B cell (primary cell): ENCODE results near the gene C14orf119. TPM values are rescaled to one million over a fixed set of nuclear protein-coding genes. Genes with fewer than 3 reads are reported as not detected.

ENCODE experiments used
- ATAC-seq: fragments of 200-7000 bp; cut with Tn5 transposase; one replicate; pipeline ENCODE4 v1.10.0; 2021; ENCODE audit warnings: low read depth, mild to moderate bottlenecking, moderate number of reproducible peaks, moderate library complexity
- CTCF ChIA-PET: fragments of 350-600 bp; sonication (Branson Sonifier 250); formaldehyde crosslinking; loops from one replicate; lab custom pipeline; 2021; ENCODE audit warnings: antibody characterized with exemption, inconsistent platforms; lab: Charles Lee
- POLR2A ChIA-PET: fragments of 350-600 bp; sonication (Branson Sonifier 250); formaldehyde crosslinking; loops from one replicate; lab custom pipeline; 2021; ENCODE audit warnings: antibody characterized with exemption; lab: Charles Lee
- DNase-seq: peaks from one replicate; pipeline ENCODE4 v3.0.0; 2013
- H2AFZ ChIP-seq: 2 replicates; pipeline ENCODE4 v1.6.1; 2012; ENCODE audit warnings: mild to moderate bottlenecking, low read depth, low read length; ENCODE audit not compliant: insufficient read depth, poor library complexity, severe bottlenecking
- H3K27ac ChIP-seq, 2 donors: 1 replicate in 1 of 2; 2 replicates in 1 of 2; pipeline ENCODE4 v1.5.1; 2012 to 2013; ENCODE audit warnings: low read length in 2 of 2, mild to moderate bottlenecking in 2 of 2, moderate library complexity in 1 of 2
- H3K27me3 ChIP-seq, 4 experiments: fragments of 200-600 bp in 1 of 4; sonication (generic) in 1 of 4; replicated peaks in 1 of 4; 1 replicate in 2 of 4; 2 replicates in 2 of 4; pipeline versions ENCODE4 v1.6.1 to v1.7.0; 2013 to 2016; ENCODE audit warnings: low read length in 3 of 4, mild to moderate bottlenecking in 2 of 4, mixed read lengths in 1 of 4, moderate library complexity in 1 of 4; ENCODE audit not compliant: insufficient read depth in 4 of 4, control insufficient read depth in 3 of 4; ENCODE audit errors: control extremely low read depth in 1 of 4
- H3K36me3 ChIP-seq, 2 experiments: replicated peaks in 1 of 2; 1 replicate in 1 of 2; 2 replicates in 1 of 2; pipeline versions ENCODE4 v1.6.1 to v1.7.1; 2013; ENCODE audit warnings: low read length in 1 of 2; ENCODE audit not compliant: insufficient read depth in 2 of 2, control insufficient read depth in 1 of 2; ENCODE audit errors: control extremely low read depth in 1 of 2, extremely low read depth in 1 of 2
- H3K4me1 ChIP-seq, 2 donors: fragments of 200-600 bp in 1 of 2; sonication (generic) in 1 of 2; 1 replicate in 1 of 2; 2 replicates in 1 of 2; pipeline versions ENCODE4 v1.5.1 to v1.6.1; 2013 to 2017; ENCODE audit warnings: low read length in 2 of 2; ENCODE audit not compliant: control insufficient read depth in 2 of 2, insufficient read depth in 2 of 2
- H3K4me2 ChIP-seq: replicated peaks from 2 replicates; pipeline ENCODE3; 2012; ENCODE audit warnings: mild to moderate bottlenecking, low read depth, low read length; ENCODE audit not compliant: poor library complexity, severe bottlenecking
- H3K4me3 ChIP-seq, 5 experiments: fragments of 200-600 bp in 1 of 5; sonication (generic) in 1 of 5; 1 replicate in 3 of 5; 2 replicates in 2 of 5; pipeline versions ENCODE4 v1.5.1 to v1.7.0; 2011 to 2016; ENCODE audit warnings: low read length in 4 of 5, mild to moderate bottlenecking in 4 of 5, low read depth in 2 of 5, control low read depth in 1 of 5, moderate library complexity in 1 of 5; ENCODE audit not compliant: insufficient read depth in 1 of 5; ENCODE audit errors: control extremely low read depth in 1 of 5, extremely low read depth in 1 of 5
- H3K79me2 ChIP-seq: fragments of 200-600 bp; sonication (generic); one replicate; pipeline ENCODE4 v1.6.0; 2016; ENCODE audit warnings: low read length; ENCODE audit not compliant: control insufficient read depth, insufficient read depth
- H3K9ac ChIP-seq: fragments of 200-600 bp; sonication (generic); 2 replicates; pipeline ENCODE4 v1.6.1; 2017; ENCODE audit warnings: mild to moderate bottlenecking, low read length, moderate library complexity
- H3K9me3 ChIP-seq, 3 donors: one replicate each; pipeline versions ENCODE4 v1.6.1 to v1.7.1; 2013; ENCODE audit warnings: low read length in 2 of 3; ENCODE audit not compliant: control insufficient read depth in 2 of 3, insufficient read depth in 1 of 3; ENCODE audit errors: control extremely low read depth in 1 of 3
- H4K20me1 ChIP-seq: 2 replicates; pipeline ENCODE4 v1.6.0; 2012; ENCODE audit warnings: mild to moderate bottlenecking, low read length; ENCODE audit not compliant: insufficient read depth, control insufficient read depth, poor library complexity, severe bottlenecking
- H3K27ac Mint-ChIP-seq: one replicate; pipeline ENCODE4 v1.8.0; 2021; ENCODE audit warnings: mixed read lengths
- H3K27me3 Mint-ChIP-seq: one replicate; pipeline ENCODE4 v1.8.0; 2021; ENCODE audit warnings: mixed read lengths
- H3K4me1 Mint-ChIP-seq: one replicate; pipeline ENCODE4 v1.8.0; 2021; ENCODE audit warnings: mixed read lengths
- H3K4me3 Mint-ChIP-seq: one replicate; pipeline ENCODE4 v1.8.0; 2021; ENCODE audit warnings: mixed read lengths
- H3K9me3 Mint-ChIP-seq: one replicate; pipeline ENCODE4 v1.8.0; 2022; ENCODE audit warnings: mixed read lengths; ENCODE audit not compliant: insufficient read depth
- EZH2 ChIP-seq: IDR thresholded peaks from 2 replicates; pipeline ENCODE4 v1.6.1; 2012; ENCODE audit warnings: borderline replicate concordance, low read depth, mild to moderate bottlenecking, moderate library complexity, low read length; ENCODE audit not compliant: insufficient read depth, poor library complexity, severe bottlenecking
- WGBS: methylation state at CpG from one replicate; pipeline ENCODE4 v1.1.5; 2013; ENCODE audit warnings: missing lambda C conversion rate; ENCODE audit not compliant: insufficient coverage; 5-methylcytosine and 5-hydroxymethylcytosine counted together
- intact Hi-C: fragments of 100-400 bp; cut with micrococcal nuclease; formaldehyde crosslinking; loops from one replicate; pipeline ENCODE4 v1.10.0; 2022
- polyA plus RNA-seq: library from polyadenylated mRNA; depleted of rRNA; stranded (reverse); fragments of >200 nt; gene quantifications from 2 replicates; pipeline ENCODE4 v1.2.3, GENCODE V29; 2012
- total RNA-seq, 2 donors: library from RNA; stranded (reverse); fragments of 120-200 nt in 1 of 2; gene quantifications; 1 replicate in 1 of 2; 2 replicates in 1 of 2; pipeline versions ENCODE4 v1.2.3 to v1.2.4, GENCODE V29; 2013 to 2022
- TF ChIP-seq, protein P1 (sequence below): fragments of 200-600 bp; IDR thresholded peaks from one replicate; pipeline ENCODE4 v1.8.0; 2022; ENCODE audit warnings: antibody characterized with exemption, mild to moderate bottlenecking

Gene C14orf119
- total and polyA plus RNA-seq, 2 donors (not counting 1 experiment from before 2014, with no cell fraction given): 12.2 to 30.6 TPM

DNA sequence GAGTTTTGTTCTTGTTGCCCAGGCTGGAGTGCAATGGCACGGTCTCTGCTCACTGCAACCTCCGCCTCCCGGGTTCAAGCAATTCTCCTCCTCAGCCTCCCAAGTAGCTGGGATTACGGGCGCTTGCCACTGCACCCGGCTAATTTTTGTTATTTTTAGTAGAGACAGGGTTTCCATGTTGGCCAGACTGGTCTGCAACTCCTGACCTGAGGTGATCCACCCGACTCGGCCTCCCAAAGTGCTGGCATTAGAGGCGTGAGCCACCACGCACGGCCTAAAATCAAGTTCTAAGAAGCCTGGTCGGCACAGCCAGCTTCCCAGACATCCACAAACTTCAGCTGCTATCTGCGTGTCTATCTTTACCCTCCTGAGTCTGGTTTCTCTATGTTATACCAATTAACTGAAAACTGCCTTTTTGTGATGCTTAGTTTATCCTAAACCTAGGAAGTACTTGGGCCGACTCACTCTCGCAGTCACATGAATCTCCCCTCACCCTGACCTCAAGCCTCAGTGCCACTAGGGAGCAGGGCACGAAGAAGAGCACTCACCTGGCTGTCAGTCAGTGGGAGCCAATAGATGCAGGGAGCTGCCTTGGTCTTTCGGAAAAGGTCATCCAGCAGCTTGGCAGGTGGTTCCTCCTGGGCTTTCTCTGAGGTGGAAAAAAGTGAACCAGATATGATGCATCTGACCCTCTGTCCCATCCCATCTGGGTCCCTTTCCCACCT lies 34.6 kb upstream of the C14orf119 start:
- H3K9ac ChIP-seq: no peak overlapping the region
- no peak overlapping the region for H3K4me3 ChIP-seq
- WGBS: 97% methylated on average over 12 of the region's 17 CpGs
- H3K9me3 ChIP-seq: no peaks in the 10 kb centered on the region
- peaks cover 5 to 66% of the 10 kb centered on the region in 2 experiments for H3K36me3 ChIP-seq
- H4K20me1 ChIP-seq: peaks cover 34% of the 10 kb centered on the region
- H3K4me1 Mint-ChIP-seq: peaks cover 17% of the 10 kb centered on the region
- H3K4me1 ChIP-seq: peaks cover 10 to 21% of the 10 kb centered on the region in 2 donors
- H3K4me2 ChIP-seq: no peak overlapping the region
- no peaks in the 10 kb centered on the region for H3K27me3 Mint-ChIP-seq
- no peak overlapping the region for H3K4me3 Mint-ChIP-seq
- DNase-seq: no peak
- H3K27me3 ChIP-seq: peaks cover 0 to 6% (median 0%) of the 10 kb centered on the region in 4 experiments
- ChIA-PET CTCF (interaction anchor here (0.9 to 19.1 kb wide), 10 partner anchors 8 to 131 kb away, joined by 3 to 1134 read pairs (median 4); partner anchors contain the start of gene AJUBA), POLR2A (interaction anchor here (0.6 kb wide), 1 partner anchor 107 kb away, joined by 3 read pairs; no protein-coding TSS in a partner anchor)
- peak overlapping the region; percentile 32 for H3K27ac Mint-ChIP-seq
- no peak for TF ChIP-seq EZH2
- TF ChIP-seq, protein P1, sequence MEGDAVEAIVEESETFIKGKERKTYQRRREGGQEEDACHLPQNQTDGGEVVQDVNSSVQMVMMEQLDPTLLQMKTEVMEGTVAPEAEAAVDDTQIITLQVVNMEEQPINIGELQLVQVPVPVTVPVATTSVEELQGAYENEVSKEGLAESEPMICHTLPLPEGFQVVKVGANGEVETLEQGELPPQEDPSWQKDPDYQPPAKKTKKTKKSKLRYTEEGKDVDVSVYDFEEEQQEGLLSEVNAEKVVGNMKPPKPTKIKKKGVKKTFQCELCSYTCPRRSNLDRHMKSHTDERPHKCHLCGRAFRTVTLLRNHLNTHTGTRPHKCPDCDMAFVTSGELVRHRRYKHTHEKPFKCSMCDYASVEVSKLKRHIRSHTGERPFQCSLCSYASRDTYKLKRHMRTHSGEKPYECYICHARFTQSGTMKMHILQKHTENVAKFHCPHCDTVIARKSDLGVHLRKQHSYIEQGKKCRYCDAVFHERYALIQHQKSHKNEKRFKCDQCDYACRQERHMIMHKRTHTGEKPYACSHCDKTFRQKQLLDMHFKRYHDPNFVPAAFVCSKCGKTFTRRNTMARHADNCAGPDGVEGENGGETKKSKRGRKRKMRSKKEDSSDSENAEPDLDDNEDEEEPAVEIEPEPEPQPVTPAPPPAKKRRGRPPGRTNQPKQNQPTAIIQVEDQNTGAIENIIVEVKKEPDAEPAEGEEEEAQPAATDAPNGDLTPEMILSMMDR: no peak
- no peaks in the 10 kb centered on the region for H3K9me3 Mint-ChIP-seq
- no peak overlapping the region for H2AFZ ChIP-seq
- no peak overlapping the region for H3K27ac ChIP-seq
- H3K79me2 ChIP-seq: peaks cover 14% of the 10 kb centered on the region
- intact Hi-C loops: no loop called here
- no peak for ATAC-seq

DNA sequence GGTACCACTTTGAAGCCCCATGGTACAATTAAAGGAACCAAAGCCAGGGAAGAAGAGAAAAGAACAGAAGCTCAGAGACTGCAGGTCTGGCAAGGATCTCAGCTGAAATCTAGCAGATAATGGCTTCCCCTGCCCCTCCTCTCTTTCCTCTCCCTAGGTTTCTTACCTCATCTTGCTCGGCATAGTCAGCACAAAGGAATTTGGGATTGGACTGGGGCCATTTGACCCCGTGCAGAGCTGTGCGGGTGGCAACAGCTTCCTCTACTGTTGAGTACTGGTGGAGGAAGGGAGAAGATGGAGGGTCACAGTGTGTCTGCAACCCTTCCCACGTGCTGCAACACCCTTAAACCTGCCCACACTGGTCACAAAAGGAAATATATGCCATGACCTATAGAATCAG lies 33.3 kb upstream of the C14orf119 start:
- no peak overlapping the region for H3K27ac Mint-ChIP-seq
- intact Hi-C loops: no loop called here
- no peak overlapping the region for H3K9ac ChIP-seq

More for the DNA sequence above, 33.3 kb upstream of the C14orf119 start:
- Mint-ChIP-seq H3K4me3 (no peak overlapping the region), H3K9me3 (no peaks in the 10 kb centered on the region), H3K27me3 (no peaks in the 10 kb centered on the region), H3K4me1 (peaks cover 5% of the 10 kb centered on the region)
- TF ChIP-seq, protein P1: no peak
- no peak for TF ChIP-seq EZH2
- no peak overlapping the region for H3K27ac ChIP-seq
- no peak overlapping the region for H3K4me3 ChIP-seq
- no peaks in the 10 kb centered on the region for H3K9me3 ChIP-seq
- H4K20me1 ChIP-seq: peaks cover 47% of the 10 kb centered on the region
- peaks cover 5 to 79% of the 10 kb centered on the region in 2 experiments for H3K36me3 ChIP-seq
- H2AFZ ChIP-seq: no peak overlapping the region
- ChIA-PET CTCF (interaction anchor here (0.6 to 19.1 kb wide), 5 partner anchors 15 to 76 kb away, joined by 3 to 1134 read pairs (median 4); partner anchors contain the start of gene AJUBA), POLR2A (no interaction called here)
- H3K4me1 ChIP-seq: peaks cover 1 to 10% of the 10 kb centered on the region in 2 donors
- H3K27me3 ChIP-seq: peaks cover 0 to 2% (median 0%) of the 10 kb centered on the region in 4 experiments
- DNase-seq (no peak), ATAC-seq (no peak)
- WGBS: no CpG with 5 or more reads among the region's 4 CpGs
- H3K4me2 ChIP-seq: no peak overlapping the region
- peaks cover 27% of the 10 kb centered on the region for H3K79me2 ChIP-seq
